ENCODE measurements around the gene OPRD1. TPM values are rescaled to one million over a fixed set of nuclear protein-coding genes. Genes with fewer than 3 reads are reported as not detected.

The OPRD1 gene
- total and polyA plus RNA-seq, 2 donors: 0.05 TPM

GRCh38 chr1:28900562-28900961 is 88.6 kb downstream of the OPRD1 start:
- no peak for DNase-seq (ENCODE audit: low read depth in 6 of 9, low spot score in 9 of 9)
- Histone ChIP-seq H3K4me1 (ENCODE audit: control insufficient read depth in 2 of 2, insufficient read depth in 2 of 2, low read length in 2 of 2) (no peaks in the 10 kb centered on the region), H3K4me3 (ENCODE audit: low read length in 2 of 2) (no peak overlapping the region), H3K36me3 (ENCODE audit: control insufficient read depth in 2 of 2, insufficient read depth in 2 of 2, low read length in 1 of 2) (no peaks in the 10 kb centered on the region), H3K27me3 (ENCODE audit: control insufficient read depth in 2 of 2, insufficient read depth in 1 of 2, low read length in 1 of 2) (no peaks in the 10 kb centered on the region), H3K27ac (ENCODE audit: low read depth in 1 of 2, low read length in 1 of 2) (no peak overlapping the region), H3K9me3 (ENCODE audit: control insufficient read depth in 2 of 2, insufficient read depth in 1 of 2, low read length in 1 of 2) (peaks cover 0 to 3% of the 10 kb centered on the region in 2 donors)
- WGBS: 98% methylated on average over 3 of the region's 3 CpGs

DNA sequence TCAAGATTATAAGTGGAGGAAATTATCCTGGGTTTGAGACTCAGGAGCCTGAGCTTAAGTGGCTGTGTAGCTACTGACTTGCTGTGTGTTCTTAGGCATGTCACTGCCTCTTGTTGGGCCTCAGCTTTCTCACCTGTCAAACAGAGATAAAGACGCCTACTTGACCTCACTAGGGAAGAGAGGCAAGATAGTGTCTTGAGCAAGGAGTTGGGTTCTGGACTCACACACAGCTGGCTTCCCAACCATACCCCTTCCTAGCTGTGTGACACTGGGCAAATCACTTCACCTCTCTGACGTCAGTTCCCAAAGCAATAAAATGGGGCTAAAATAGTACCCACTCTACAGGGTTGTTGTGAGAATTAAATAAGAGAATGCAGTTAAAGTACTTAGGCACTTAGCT is 90.8 kb downstream of the OPRD1 start:
- H3K36me3 ChIP-seq (ENCODE audit: control insufficient read depth in 2 of 2, insufficient read depth in 2 of 2, low read length in 1 of 2): peaks cover 0 to 2% of the 10 kb centered on the region in 2 donors
- H3K9me3 ChIP-seq (ENCODE audit: control insufficient read depth in 2 of 2, insufficient read depth in 1 of 2, low read length in 1 of 2): peaks cover 0 to 3% of the 10 kb centered on the region in 2 donors
- H3K4me3 ChIP-seq (ENCODE audit: low read length in 2 of 2): no peak overlapping the region
- no peak for DNase-seq (ENCODE audit: low read depth in 6 of 9, low spot score in 9 of 9)
- 99% methylated on average over 2 of the region's 2 CpGs for WGBS
- no peaks in the 10 kb centered on the region for H3K4me1 ChIP-seq (ENCODE audit: control insufficient read depth in 2 of 2, insufficient read depth in 2 of 2, low read length in 2 of 2)
- H3K27me3 ChIP-seq (ENCODE audit: control insufficient read depth in 2 of 2, insufficient read depth in 1 of 2, low read length in 1 of 2): no peaks in the 10 kb centered on the region
- no peak overlapping the region for H3K27ac ChIP-seq (ENCODE audit: low read depth in 1 of 2, low read length in 1 of 2)

- Histone ChIP-seq H3K27me3 (ENCODE audit: control insufficient read depth in 2 of 2, insufficient read depth in 1 of 2, low read length in 1 of 2) (no peaks in the 10 kb centered on the region), H3K36me3 (ENCODE audit: control insufficient read depth in 2 of 2, insufficient read depth in 2 of 2, low read length in 1 of 2) (peaks cover 0 to 2% of the 10 kb centered on the region in 2 donors), H3K9me3 (ENCODE audit: control insufficient read depth in 2 of 2, insufficient read depth in 1 of 2, low read length in 1 of 2) (peaks cover 0 to 3% of the 10 kb centered on the region in 2 donors), H3K4me1 (ENCODE audit: control insufficient read depth in 2 of 2, insufficient read depth in 2 of 2, low read length in 2 of 2) (no peaks in the 10 kb centered on the region), H3K4me3 (ENCODE audit: low read length in 2 of 2) (no peak overlapping the region), H3K27ac (ENCODE audit: low read depth in 1 of 2, low read length in 1 of 2) (no peak overlapping the region)
- no peak for DNase-seq (ENCODE audit: low read depth in 6 of 9, low spot score in 9 of 9)
- 98% methylated on average over 8 of the region's 8 CpGs for WGBS
Measured at GRCh38 chr1:28905921-28906666, 94.1 kb downstream of the OPRD1 start.

- peaks cover 0 to 3% of the 10 kb centered on the region in 2 donors for H3K9me3 ChIP-seq (ENCODE audit: control insufficient read depth in 2 of 2, insufficient read depth in 1 of 2, low read length in 1 of 2)
- no peak overlapping the region for H3K4me3 ChIP-seq (ENCODE audit: low read length in 2 of 2)
- DNase-seq (ENCODE audit: low read depth in 6 of 9, low spot score in 9 of 9): no peak
- H3K36me3 ChIP-seq (ENCODE audit: control insufficient read depth in 2 of 2, insufficient read depth in 2 of 2, low read length in 1 of 2): peaks cover 0 to 2% of the 10 kb centered on the region in 2 donors
- peaks cover 7 to 9% of the 10 kb centered on the region in 2 donors for H3K4me1 ChIP-seq (ENCODE audit: control insufficient read depth in 2 of 2, insufficient read depth in 2 of 2, low read length in 2 of 2)
- 100% methylated on average over 2 of the region's 2 CpGs for WGBS
- H3K27ac ChIP-seq (ENCODE audit: low read depth in 1 of 2, low read length in 1 of 2): no peak overlapping the region
- H3K27me3 ChIP-seq (ENCODE audit: control insufficient read depth in 2 of 2, insufficient read depth in 1 of 2, low read length in 1 of 2): no peaks in the 10 kb centered on the region
Measured at GRCh38 chr1:28909198-28909597, 97.2 kb downstream of the OPRD1 start.

GRCh38 chr1:28910379-28911115 is 98.6 kb downstream of the OPRD1 start:
- DNase-seq (ENCODE audit: low read depth in 6 of 9, low spot score in 9 of 9): no peak
- WGBS: 97% methylated on average over 7 of the region's 7 CpGs
- peaks cover 7 to 9% of the 10 kb centered on the region in 2 donors for H3K4me1 ChIP-seq (ENCODE audit: control insufficient read depth in 2 of 2, insufficient read depth in 2 of 2, low read length in 2 of 2)
- H3K27me3 ChIP-seq (ENCODE audit: control insufficient read depth in 2 of 2, insufficient read depth in 1 of 2, low read length in 1 of 2): no peaks in the 10 kb centered on the region
- H3K36me3 ChIP-seq (ENCODE audit: control insufficient read depth in 2 of 2, insufficient read depth in 2 of 2, low read length in 1 of 2): peaks cover 0 to 2% of the 10 kb centered on the region in 2 donors
- H3K27ac ChIP-seq (ENCODE audit: low read depth in 1 of 2, low read length in 1 of 2): no peak overlapping the region
- H3K4me3 ChIP-seq (ENCODE audit: low read length in 2 of 2): no peak overlapping the region
- no peaks in the 10 kb centered on the region for H3K9me3 ChIP-seq (ENCODE audit: control insufficient read depth in 2 of 2, insufficient read depth in 1 of 2, low read length in 1 of 2)

DNA sequence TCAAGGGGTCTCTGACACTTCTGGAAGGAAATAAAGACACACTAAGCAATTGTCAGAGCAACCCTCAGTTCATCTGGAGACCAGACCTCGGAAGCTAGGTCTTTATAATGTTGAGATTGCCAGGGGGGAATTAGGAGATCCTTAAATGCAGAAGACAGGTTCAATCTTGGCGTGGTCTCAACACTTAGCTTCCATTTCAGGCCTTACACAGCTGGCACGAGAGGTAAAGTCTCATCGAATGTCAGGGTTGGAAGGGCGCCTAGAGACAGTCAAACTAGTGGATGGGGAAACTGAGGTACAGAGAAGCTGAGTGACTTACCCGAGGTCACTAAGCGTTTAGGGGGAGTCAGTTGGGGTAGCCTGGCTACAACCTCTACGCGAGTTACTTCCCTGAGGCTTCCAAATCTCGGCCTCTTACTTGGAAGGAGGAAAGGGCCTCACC is 101.8 kb downstream of the OPRD1 start:
- H3K27ac ChIP-seq (ENCODE audit: low read depth in 1 of 2, low read length in 1 of 2): peak overlapping the region; percentile 44 to 69
- H3K36me3 ChIP-seq (ENCODE audit: control insufficient read depth in 2 of 2, insufficient read depth in 2 of 2, low read length in 1 of 2): peaks cover 0 to 6% of the 10 kb centered on the region in 2 donors
- DNase-seq (ENCODE audit: low read depth in 6 of 9, low spot score in 9 of 9): no peak
- no peaks in the 10 kb centered on the region for H3K27me3 ChIP-seq (ENCODE audit: control insufficient read depth in 2 of 2, insufficient read depth in 1 of 2, low read length in 1 of 2)
- H3K4me3 ChIP-seq (ENCODE audit: low read length in 2 of 2): peak overlapping the region; percentile 82 to 98
- H3K9me3 ChIP-seq (ENCODE audit: control insufficient read depth in 2 of 2, insufficient read depth in 1 of 2, low read length in 1 of 2): no peaks in the 10 kb centered on the region
- peaks cover 20 to 24% of the 10 kb centered on the region in 2 donors for H3K4me1 ChIP-seq (ENCODE audit: control insufficient read depth in 2 of 2, insufficient read depth in 2 of 2, low read length in 2 of 2)
- 47% methylated on average over 10 of the region's 10 CpGs for WGBS

DNA sequence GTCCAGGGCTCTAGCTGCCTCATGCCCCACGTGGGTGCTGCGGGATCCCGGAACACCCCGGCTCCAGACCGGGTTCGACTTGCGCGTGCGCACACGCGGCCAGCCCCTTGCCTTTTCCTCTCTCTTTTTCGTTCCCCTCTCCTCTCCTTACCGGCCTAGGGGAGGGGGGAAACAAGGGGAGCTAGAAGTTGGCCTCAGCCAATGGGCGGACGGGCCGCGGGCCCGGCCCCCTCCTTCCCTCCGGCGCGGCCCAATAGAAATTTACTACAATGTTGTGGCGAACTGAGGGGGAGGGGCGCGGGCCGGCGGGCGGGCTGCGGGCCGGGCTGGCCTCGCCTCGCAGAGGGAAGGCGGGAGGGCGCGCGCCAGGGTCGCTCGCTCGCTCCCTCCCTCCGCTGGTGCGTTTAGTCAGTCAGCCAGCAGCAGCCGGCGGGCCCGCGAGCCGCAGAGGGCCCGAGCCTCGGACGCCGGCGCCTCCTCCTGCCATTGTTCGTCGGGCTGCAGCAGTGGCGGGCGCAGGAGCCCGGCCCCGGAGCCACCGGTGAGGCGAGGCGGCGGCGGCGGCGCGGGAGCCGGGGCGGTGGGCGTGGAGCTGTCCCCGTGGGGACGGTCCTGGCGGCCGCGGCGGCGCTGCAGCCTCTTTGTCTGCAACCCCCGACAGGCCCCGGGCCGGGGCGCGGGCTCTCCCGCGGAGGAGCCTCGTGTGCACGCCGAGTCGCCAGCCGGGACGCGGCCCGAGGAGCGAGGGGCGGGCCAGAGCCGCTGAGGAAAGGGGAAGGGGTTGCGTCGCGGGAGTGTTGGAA is 102.5 kb downstream of the OPRD1 start, which contains the start of gene EPB41:
Gene EPB41 (plus strand): TSS at position 342 of the 803 bp plus-strand sequence. CDS start 72,869 bp downstream, outside the sequence.
- H3K27ac ChIP-seq (ENCODE audit: low read depth in 1 of 2, low read length in 1 of 2): peak within 1 kb of the TSS; percentile 77 to 86
- peaks cover 20 to 24% of the 10 kb centered on the region in 2 donors for H3K4me1 ChIP-seq (ENCODE audit: control insufficient read depth in 2 of 2, insufficient read depth in 2 of 2, low read length in 2 of 2)
- H3K4me3 ChIP-seq (ENCODE audit: low read length in 2 of 2): peak within 1 kb of the TSS; percentile 82 to 98
- H3K27me3 ChIP-seq (ENCODE audit: control insufficient read depth in 2 of 2, insufficient read depth in 1 of 2, low read length in 1 of 2): no peaks in the 10 kb centered on the region
- H3K36me3 ChIP-seq (ENCODE audit: control insufficient read depth in 2 of 2, insufficient read depth in 2 of 2, low read length in 1 of 2): peaks cover 0 to 6% of the 10 kb centered on the region in 2 donors
- under 1% methylated on average over 95 of the region's 95 CpGs for WGBS
- no peaks in the 10 kb centered on the region for H3K9me3 ChIP-seq (ENCODE audit: control insufficient read depth in 2 of 2, insufficient read depth in 1 of 2, low read length in 1 of 2)
- DNase-seq (ENCODE audit: low read depth in 6 of 9, low spot score in 9 of 9): peak; percentile 85 to 98 (median 95)

DNA sequence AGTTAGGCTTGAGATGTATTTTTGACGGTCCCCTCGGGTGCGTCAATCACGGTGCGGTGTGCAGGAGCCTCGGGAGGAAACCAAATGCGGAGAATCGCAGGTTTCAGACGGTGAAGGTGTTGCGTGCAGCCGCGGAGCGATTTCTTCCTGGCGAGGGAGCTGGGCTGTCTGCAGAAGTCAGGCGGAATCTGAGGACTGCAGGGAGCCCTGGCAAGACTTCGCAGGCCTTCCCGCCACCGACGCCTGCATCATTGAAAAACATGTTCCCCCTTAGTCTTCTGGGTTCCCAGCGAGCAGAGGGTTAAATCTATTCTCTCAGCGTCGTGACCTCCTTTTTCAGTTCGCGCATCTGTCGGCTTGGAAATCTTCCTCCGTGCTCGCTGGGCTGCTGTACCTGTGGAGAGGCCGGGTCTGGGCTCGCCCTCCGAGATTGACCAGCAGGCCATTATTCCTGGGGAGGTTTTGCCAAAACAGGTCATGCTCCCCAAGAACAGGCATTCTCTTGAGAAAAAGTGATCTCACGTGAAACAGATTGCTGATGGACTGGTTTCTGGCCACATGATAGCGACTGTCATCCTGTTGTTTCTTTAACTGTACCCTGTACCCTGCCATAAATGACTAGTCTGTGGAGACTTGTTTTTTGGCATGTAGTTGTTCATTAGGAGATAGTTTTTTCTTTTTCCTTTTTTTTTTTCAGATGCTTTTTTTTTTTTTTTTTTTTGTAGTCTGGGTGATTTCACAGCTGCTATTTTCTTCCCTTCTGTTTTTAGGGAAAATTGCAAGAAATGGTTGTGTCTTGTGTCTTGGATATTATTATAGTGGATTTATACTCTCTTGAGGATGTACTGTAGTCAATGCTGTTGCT is 103.3 kb downstream of the OPRD1 start:
- peak overlapping the region; percentile 77 to 86 for H3K27ac ChIP-seq (ENCODE audit: low read depth in 1 of 2, low read length in 1 of 2)
- H3K36me3 ChIP-seq (ENCODE audit: control insufficient read depth in 2 of 2, insufficient read depth in 2 of 2, low read length in 1 of 2): peaks cover 0 to 6% of the 10 kb centered on the region in 2 donors
- peaks cover 20 to 24% of the 10 kb centered on the region in 2 donors for H3K4me1 ChIP-seq (ENCODE audit: control insufficient read depth in 2 of 2, insufficient read depth in 2 of 2, low read length in 2 of 2)
- H3K9me3 ChIP-seq (ENCODE audit: control insufficient read depth in 2 of 2, insufficient read depth in 1 of 2, low read length in 1 of 2): no peaks in the 10 kb centered on the region
- WGBS: under 1% methylated on average over 32 of the region's 32 CpGs
- H3K4me3 ChIP-seq (ENCODE audit: low read length in 2 of 2): peak overlapping the region; percentile 82 to 98
- DNase-seq (ENCODE audit: low read depth in 6 of 9, low spot score in 9 of 9): peak in 5 of 9 donors; percentile 50 to 78 (median 52)
- H3K27me3 ChIP-seq (ENCODE audit: control insufficient read depth in 2 of 2, insufficient read depth in 1 of 2, low read length in 1 of 2): no peaks in the 10 kb centered on the region

Data from thymus (tissue), 11 donors.